Mesenchymal stem cell (in vitro differentiated cells and primary cell): Measurements from ENCODE around the gene NEURL3.

Experiments
- DNase-seq: peaks from one replicate; pipeline ENCODE4 v3.0.0-alpha.2; 2013
- H2AFZ ChIP-seq: one replicate; pipeline ENCODE4 v1.6.1; 2013; ENCODE audit warnings: low read depth, mild to moderate bottlenecking, control low read depth, inconsistent platforms, low read length, moderate library complexity
- H2AK5ac ChIP-seq: 2 replicates; pipeline ENCODE4 v1.6.1; 2013; ENCODE audit warnings: low read length, moderate library complexity, mild to moderate bottlenecking, inconsistent platforms; ENCODE audit not compliant: severe bottlenecking
- H2BK120ac ChIP-seq: one replicate; pipeline ENCODE4 v1.6.1; 2013; ENCODE audit warnings: low read depth, mild to moderate bottlenecking, inconsistent platforms, low read length, moderate library complexity
- H2BK12ac ChIP-seq, 2 experiments: one replicate each; pipeline ENCODE4 v1.6.1; 2013; ENCODE audit warnings: inconsistent platforms in 2 of 2, low read length in 2 of 2, mild to moderate bottlenecking in 2 of 2, moderate library complexity in 2 of 2, control low read depth in 1 of 2
- H2BK15ac ChIP-seq: one replicate; pipeline ENCODE4 v1.6.1; 2013; ENCODE audit warnings: mild to moderate bottlenecking, low read depth, inconsistent platforms; ENCODE audit not compliant: poor library complexity, severe bottlenecking
- H2BK5ac ChIP-seq: 2 replicates; pipeline ENCODE4 v1.6.1; 2013; ENCODE audit warnings: low read depth, mild to moderate bottlenecking, low read length, control low read depth, inconsistent platforms; ENCODE audit not compliant: poor library complexity, severe bottlenecking
- H3K14ac ChIP-seq, 2 experiments: one replicate each; pipeline ENCODE4 v1.6.1; 2013; ENCODE audit warnings: inconsistent platforms in 2 of 2, low read length in 2 of 2, control low read depth in 1 of 2, mild to moderate bottlenecking in 1 of 2, moderate library complexity in 1 of 2
- H3K18ac ChIP-seq, 2 experiments: one replicate each; pipeline ENCODE4 v1.6.1; 2013; ENCODE audit warnings: inconsistent platforms in 2 of 2, low read length in 2 of 2, control low read depth in 1 of 2, low read depth in 1 of 2, mild to moderate bottlenecking in 1 of 2
- H3K23ac ChIP-seq, 2 experiments: one replicate each; pipeline ENCODE4 v1.6.1; 2013; ENCODE audit warnings: inconsistent platforms in 2 of 2, low read length in 2 of 2, mild to moderate bottlenecking in 2 of 2, moderate library complexity in 2 of 2, control low read depth in 1 of 2
- H3K27ac ChIP-seq: 2 replicates; pipeline ENCODE4 v1.5.1; 2013; ENCODE audit warnings: mild to moderate bottlenecking, moderate library complexity, low read length, control low read depth, inconsistent platforms; ENCODE audit not compliant: poor library complexity, severe bottlenecking
- H3K27me3 ChIP-seq, 2 experiments: 2 replicates each; pipeline versions ENCODE4 v1.6.1 to v1.7.0; 2013; ENCODE audit warnings: low read length in 2 of 2, mild to moderate bottlenecking in 2 of 2, moderate library complexity in 2 of 2, control low read depth in 1 of 2, inconsistent platforms in 1 of 2; ENCODE audit not compliant: control insufficient read depth in 1 of 2, insufficient read depth in 1 of 2
- H3K36me3 ChIP-seq, 2 experiments: 2 replicates each; pipeline versions ENCODE4 v1.6.1 to v1.7.0; 2013; ENCODE audit warnings: low read length in 2 of 2, control low read depth in 1 of 2, inconsistent platforms in 1 of 2, low read depth in 1 of 2, mild to moderate bottlenecking in 1 of 2; ENCODE audit not compliant: insufficient read depth in 2 of 2, control insufficient read depth in 1 of 2
- H3K4ac ChIP-seq, 2 experiments: one replicate each; pipeline ENCODE4 v1.6.1; 2013; ENCODE audit warnings: inconsistent platforms in 2 of 2, low read length in 2 of 2, mild to moderate bottlenecking in 2 of 2, moderate library complexity in 2 of 2, control low read depth in 1 of 2, low read depth in 1 of 2
- H3K4me1 ChIP-seq: 2 replicates; pipeline ENCODE4 v1.6.1; 2013; ENCODE audit warnings: low read depth, low read length, control low read depth; ENCODE audit not compliant: control insufficient read depth, insufficient read depth
- H3K4me2 ChIP-seq: 2 replicates; pipeline ENCODE4 v1.6.1; 2013; ENCODE audit warnings: low read length, mild to moderate bottlenecking, inconsistent platforms; ENCODE audit not compliant: poor library complexity, severe bottlenecking
- H3K4me3 ChIP-seq, 2 experiments: 2 replicates each; pipeline versions ENCODE4 v1.5.1 to v1.7.0; 2013; ENCODE audit warnings: low read length in 2 of 2, mild to moderate bottlenecking in 2 of 2, control low read depth in 1 of 2, low read depth in 1 of 2; ENCODE audit not compliant: insufficient read depth in 1 of 2
- H3K79me1 ChIP-seq: replicated peaks from 2 replicates; pipeline ENCODE4 v1.6.1; 2013; ENCODE audit warnings: mild to moderate bottlenecking, control low read depth, low read length, inconsistent platforms; ENCODE audit not compliant: poor library complexity, severe bottlenecking
- H3K9ac ChIP-seq: 2 replicates; pipeline ENCODE4 v1.7.0; 2013; ENCODE audit warnings: mild to moderate bottlenecking, low read length, moderate library complexity
- H3K9me3 ChIP-seq: 2 replicates; pipeline ENCODE4 v1.7.0; 2013; ENCODE audit warnings: mild to moderate bottlenecking, low read length; ENCODE audit not compliant: control insufficient read depth
- H4K8ac ChIP-seq: one replicate; pipeline ENCODE4 v1.6.1; 2013; ENCODE audit warnings: inconsistent platforms, mild to moderate bottlenecking, low read length, moderate library complexity
- H4K91ac ChIP-seq: one replicate; pipeline ENCODE4 v1.6.1; 2013; ENCODE audit warnings: mild to moderate bottlenecking, low read length, inconsistent platforms
- WGBS: methylation state at CpG from one replicate; pipeline ENCODE4 v1.1.7; 2013; ENCODE audit warnings: mixed read lengths; 5-methylcytosine and 5-hydroxymethylcytosine counted together

NEURL3 gene

DNA sequence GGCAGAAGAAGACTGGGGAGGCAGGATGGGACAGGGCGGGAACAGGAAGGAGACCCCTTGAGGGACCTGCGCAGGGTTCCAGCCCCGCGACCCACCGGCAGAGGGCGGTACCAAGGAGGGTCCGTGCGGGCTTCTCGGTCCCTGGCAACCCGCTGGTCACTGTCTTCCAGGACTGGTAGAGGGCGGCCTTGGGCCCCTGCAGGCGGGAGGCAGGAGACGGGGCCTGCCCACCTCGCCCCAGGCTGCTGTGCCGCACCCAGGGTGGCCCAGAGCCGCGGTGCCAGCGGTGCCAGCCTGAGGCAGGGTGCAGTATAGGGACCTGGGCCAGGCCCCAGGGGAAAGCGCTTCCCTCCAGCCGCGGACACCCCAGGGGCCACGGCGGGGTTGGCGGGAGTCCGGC is 34.5 kb downstream of the NEURL3 start:
- H3K36me3 ChIP-seq: no peaks in the 10 kb centered on the region
- peaks cover 13 to 47% of the 10 kb centered on the region in 2 experiments for H3K27me3 ChIP-seq
- no peaks in the 10 kb centered on the region for H3K9me3 ChIP-seq
- H3K4me2 ChIP-seq: peak overlapping the region; percentile 67
- H3K4me3 ChIP-seq: peak overlapping the region; percentile 33 to 44
- H3K14ac ChIP-seq: no peak overlapping the region
- peaks cover 5% of the 10 kb centered on the region for H3K4me1 ChIP-seq
- H3K79me1 ChIP-seq: no peaks in the 10 kb centered on the region
- H2BK15ac ChIP-seq: no peak overlapping the region
- no peak overlapping the region for H2BK5ac ChIP-seq
- no peak overlapping the region for H4K8ac ChIP-seq
- no peak overlapping the region for H2BK12ac ChIP-seq
- no peak overlapping the region for H3K4ac ChIP-seq
- WGBS: 23% methylated on average over 25 of the region's 25 CpGs
- peak; percentile 7 for DNase-seq
- no peak overlapping the region for H3K27ac ChIP-seq
- no peak overlapping the region for H4K91ac ChIP-seq
- H2AK5ac ChIP-seq: no peak overlapping the region
- no peak overlapping the region for H2BK120ac ChIP-seq
- H3K9ac ChIP-seq: no peak overlapping the region
- H3K18ac ChIP-seq: no peak overlapping the region
- no peak overlapping the region for H3K23ac ChIP-seq
- no peak overlapping the region for H2AFZ ChIP-seq

DNA sequence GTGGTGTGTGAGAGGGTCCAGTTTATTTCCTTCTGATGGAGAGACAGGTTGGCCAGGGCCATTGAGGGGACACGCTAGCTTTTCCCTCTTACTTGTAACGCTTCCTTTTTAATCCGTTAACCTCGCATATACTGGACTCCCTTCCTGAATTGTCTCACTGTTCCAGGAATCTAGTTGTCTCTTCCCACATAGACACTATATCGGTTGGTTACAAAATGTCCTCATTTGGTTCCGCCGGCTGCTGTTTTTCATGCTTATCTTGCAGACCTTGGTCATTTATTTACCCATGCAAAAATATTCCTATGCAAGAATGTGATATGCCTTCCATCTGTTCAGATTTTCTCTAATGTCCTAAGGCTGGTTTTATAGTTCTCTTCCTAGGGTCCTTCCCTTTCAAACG is 35.0 kb downstream of the NEURL3 start:
- Histone ChIP-seq H4K91ac (no peak overlapping the region), H3K4ac (no peak overlapping the region), H2BK15ac (no peak overlapping the region), H3K9me3 (no peaks in the 10 kb centered on the region), H2BK120ac (no peak overlapping the region), H3K14ac (no peak overlapping the region), H2BK5ac (no peak overlapping the region), H3K4me3 (peak overlapping the region in 1 of 2 experiments; percentile 44), H2AFZ (no peak overlapping the region), H3K4me2 (peak overlapping the region; percentile 67), H3K79me1 (no peaks in the 10 kb centered on the region), H3K36me3 (no peaks in the 10 kb centered on the region), H3K18ac (no peak overlapping the region), H4K8ac (no peak overlapping the region), H3K27ac (no peak overlapping the region), H3K4me1 (peaks cover 5% of the 10 kb centered on the region), H2BK12ac (no peak overlapping the region), H2AK5ac (no peak overlapping the region), H3K9ac (no peak overlapping the region), H3K23ac (no peak overlapping the region), H3K27me3 (peaks cover 13 to 47% of the 10 kb centered on the region in 2 experiments)
- no peak for DNase-seq
- WGBS: 94% methylated on average over 8 of the region's 8 CpGs

GRCh38 chr2:96468904-96469303 is 36.3 kb downstream of the NEURL3 start:
- Histone ChIP-seq H3K9ac (no peak overlapping the region), H3K36me3 (no peaks in the 10 kb centered on the region), H2BK15ac (no peak overlapping the region), H3K79me1 (no peaks in the 10 kb centered on the region), H3K4ac (no peak overlapping the region), H3K23ac (no peak overlapping the region), H3K27ac (no peak overlapping the region), H4K8ac (no peak overlapping the region), H3K4me3 (no peak overlapping the region), H2BK5ac (no peak overlapping the region), H3K9me3 (no peaks in the 10 kb centered on the region), H2AFZ (no peak overlapping the region), H3K18ac (no peak overlapping the region), H4K91ac (no peak overlapping the region), H3K4me2 (no peak overlapping the region), H3K14ac (no peak overlapping the region), H3K27me3 (peaks cover 22 to 56% of the 10 kb centered on the region in 2 experiments), H2AK5ac (no peak overlapping the region), H2BK120ac (no peak overlapping the region), H2BK12ac (no peak overlapping the region), H3K4me1 (peaks cover 5% of the 10 kb centered on the region)
- 86% methylated on average over 5 of the region's 6 CpGs for WGBS
- no peak for DNase-seq

DNA sequence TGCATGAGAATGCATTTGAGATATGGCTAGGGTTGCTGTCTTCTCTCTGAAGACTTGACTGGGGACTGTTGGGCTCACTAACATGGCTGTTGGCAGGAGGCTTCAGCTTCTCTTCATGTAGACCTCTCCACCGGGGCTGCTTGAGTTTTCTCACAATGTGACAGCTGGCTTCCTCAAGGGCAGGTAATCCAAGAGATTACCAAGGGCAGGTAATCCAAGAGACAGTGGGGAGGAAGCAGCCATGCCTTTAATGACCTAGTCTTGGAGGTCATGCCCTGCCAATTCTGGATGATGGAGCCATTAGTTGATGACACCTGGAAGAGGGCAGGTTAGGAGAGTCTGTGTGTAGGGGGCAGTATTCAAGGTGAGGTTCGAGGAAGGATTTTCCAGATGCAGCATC is 40.5 kb downstream of the NEURL3 start:
- H3K36me3 ChIP-seq: no peaks in the 10 kb centered on the region
- no peak overlapping the region for H3K4me3 ChIP-seq
- DNase-seq: no peak
- H3K27ac ChIP-seq: no peak overlapping the region
- H3K9me3 ChIP-seq: peaks cover 7% of the 10 kb centered on the region
- H3K4me1 ChIP-seq: no peaks in the 10 kb centered on the region
- H3K27me3 ChIP-seq: peaks cover 18 to 48% of the 10 kb centered on the region in 2 experiments
- no peak overlapping the region for H3K4ac ChIP-seq
- 62% methylated on average over 2 of the region's 2 CpGs for WGBS
- H3K23ac ChIP-seq: no peak overlapping the region
- H2BK15ac ChIP-seq: no peak overlapping the region
- H2BK120ac ChIP-seq: no peak overlapping the region
- no peaks in the 10 kb centered on the region for H3K79me1 ChIP-seq
- H4K8ac ChIP-seq: no peak overlapping the region
- no peak overlapping the region for H3K14ac ChIP-seq
- no peak overlapping the region for H2BK12ac ChIP-seq
- H2BK5ac ChIP-seq: no peak overlapping the region
- H3K9ac ChIP-seq: no peak overlapping the region
- no peak overlapping the region for H4K91ac ChIP-seq
- H2AK5ac ChIP-seq: no peak overlapping the region
- no peak overlapping the region for H3K18ac ChIP-seq
- no peak overlapping the region for H2AFZ ChIP-seq
- H3K4me2 ChIP-seq: no peak overlapping the region
